D721Med (cell line): ENCODE data around the gene G6PC3.

Experiments
- DNase-seq: peaks from one replicate; pipeline ENCODE4 v3.0.0; 2011; ENCODE audit warnings: low spot score; ENCODE audit not compliant: insufficient read length
- FAIRE-seq: peaks from 2 replicates; lab custom pipeline; 2011; peaks lifted over from hg19 to GRCh38; lab: Jason Lieb, UNC
- CTCF ChIP-seq: IDR thresholded peaks from 2 replicates; pipeline ENCODE4 v1.5.1; 2012; ENCODE audit warnings: mild to moderate bottlenecking, control low read depth; ENCODE audit not compliant: insufficient read depth; ENCODE audit errors: missing control alignments

G6PC3 gene

GRCh38 chr17:44084131-44084538 is 13.6 kb downstream of the G6PC3 start:
- TF ChIP-seq CTCF: peak; percentile 64
- DNase-seq (peak; percentile 58), FAIRE-seq (no peak)

- no peak for FAIRE-seq
- no peak for DNase-seq
- TF ChIP-seq CTCF: no peak
Observed at GRCh38 chr17:44084921-44085320, 14.4 kb downstream of the G6PC3 start.

GRCh38 chr17:44085908-44086307 is 15.4 kb downstream of the G6PC3 start:
- TF ChIP-seq CTCF: no peak
- DNase-seq (no peak), FAIRE-seq (no peak)

- DNase-seq (no peak), FAIRE-seq (no peak)
- no peak for TF ChIP-seq CTCF
Observed at GRCh38 chr17:44086364-44087311, 16.1 kb downstream of the G6PC3 start.

GRCh38 chr17:44087319-44087718 is 16.8 kb downstream of the G6PC3 start:
- DNase-seq (no peak), FAIRE-seq (no peak)
- no peak for TF ChIP-seq CTCF

GRCh38 chr17:44088254-44088653 is 17.7 kb downstream of the G6PC3 start:
- no peak for FAIRE-seq
- DNase-seq: no peak
- no peak for TF ChIP-seq CTCF
